Measurements from ENCODE around the gene PDE4C. TPM values are rescaled to one million over a fixed set of nuclear protein-coding genes. Genes with fewer than 3 reads are reported as not detected.

Gene PDE4C
- total and polyA plus RNA-seq, 12 donors = 0.30 to 6.3 (median 1.1) TPM

DNA sequence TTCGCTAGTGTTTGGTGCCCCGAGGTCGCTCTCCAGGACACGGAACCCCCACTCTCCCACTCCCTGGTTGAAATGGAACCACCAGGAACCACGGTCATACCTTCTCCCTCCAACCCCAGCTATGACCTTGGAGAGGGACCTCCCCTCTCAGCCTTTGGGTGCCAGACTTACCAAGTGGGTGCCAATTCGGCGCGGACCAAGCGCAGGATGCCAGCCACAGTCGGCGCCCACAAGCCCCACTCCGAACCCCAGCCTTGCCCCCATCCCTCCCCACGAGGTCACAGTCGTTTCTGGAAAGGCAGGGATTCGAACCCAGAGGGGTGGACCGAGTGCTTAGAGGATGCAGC lies 910 bp downstream of the PDE4C start:
- WGBS, 2 donors = 15 to 16% methylated on average over 16 of the region's 16 CpGs
- Histone ChIP-seq H3K4me3 (peak overlapping the region in 8 of 10 donors; percentile 28 to 65 (median 52)), H3K9me3 (no peaks in the 10 kb centered on the region), H3K4me1 (peaks cover 14 to 41% (median 30%) of the 10 kb centered on the region in 9 donors), H3K27ac (peak overlapping the region; percentile 50 to 84 (median 71)), H3K27me3 (peaks cover 9 to 74% (median 64%) of the 10 kb centered on the region in 7 donors), H3K36me3 (no peaks in the 10 kb centered on the region)
- TF ChIP-seq, protein P1, sequence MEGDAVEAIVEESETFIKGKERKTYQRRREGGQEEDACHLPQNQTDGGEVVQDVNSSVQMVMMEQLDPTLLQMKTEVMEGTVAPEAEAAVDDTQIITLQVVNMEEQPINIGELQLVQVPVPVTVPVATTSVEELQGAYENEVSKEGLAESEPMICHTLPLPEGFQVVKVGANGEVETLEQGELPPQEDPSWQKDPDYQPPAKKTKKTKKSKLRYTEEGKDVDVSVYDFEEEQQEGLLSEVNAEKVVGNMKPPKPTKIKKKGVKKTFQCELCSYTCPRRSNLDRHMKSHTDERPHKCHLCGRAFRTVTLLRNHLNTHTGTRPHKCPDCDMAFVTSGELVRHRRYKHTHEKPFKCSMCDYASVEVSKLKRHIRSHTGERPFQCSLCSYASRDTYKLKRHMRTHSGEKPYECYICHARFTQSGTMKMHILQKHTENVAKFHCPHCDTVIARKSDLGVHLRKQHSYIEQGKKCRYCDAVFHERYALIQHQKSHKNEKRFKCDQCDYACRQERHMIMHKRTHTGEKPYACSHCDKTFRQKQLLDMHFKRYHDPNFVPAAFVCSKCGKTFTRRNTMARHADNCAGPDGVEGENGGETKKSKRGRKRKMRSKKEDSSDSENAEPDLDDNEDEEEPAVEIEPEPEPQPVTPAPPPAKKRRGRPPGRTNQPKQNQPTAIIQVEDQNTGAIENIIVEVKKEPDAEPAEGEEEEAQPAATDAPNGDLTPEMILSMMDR (IDR thresholded peaks at IDR 0.05) = no peak
- DNase-seq (no peak), ATAC-seq (peak in 1 of 8 donors; percentile 7)
- intact Hi-C loops (cut with DNase I) = loop anchor here in 2 of 10 donors (2.0 kb wide), 2 partner anchors 21 to 73 kb away; partner anchors contain the start of genes PIK3R2 (in 1 of the 2) and RAB3A (in 1 of the 2)

DNA sequence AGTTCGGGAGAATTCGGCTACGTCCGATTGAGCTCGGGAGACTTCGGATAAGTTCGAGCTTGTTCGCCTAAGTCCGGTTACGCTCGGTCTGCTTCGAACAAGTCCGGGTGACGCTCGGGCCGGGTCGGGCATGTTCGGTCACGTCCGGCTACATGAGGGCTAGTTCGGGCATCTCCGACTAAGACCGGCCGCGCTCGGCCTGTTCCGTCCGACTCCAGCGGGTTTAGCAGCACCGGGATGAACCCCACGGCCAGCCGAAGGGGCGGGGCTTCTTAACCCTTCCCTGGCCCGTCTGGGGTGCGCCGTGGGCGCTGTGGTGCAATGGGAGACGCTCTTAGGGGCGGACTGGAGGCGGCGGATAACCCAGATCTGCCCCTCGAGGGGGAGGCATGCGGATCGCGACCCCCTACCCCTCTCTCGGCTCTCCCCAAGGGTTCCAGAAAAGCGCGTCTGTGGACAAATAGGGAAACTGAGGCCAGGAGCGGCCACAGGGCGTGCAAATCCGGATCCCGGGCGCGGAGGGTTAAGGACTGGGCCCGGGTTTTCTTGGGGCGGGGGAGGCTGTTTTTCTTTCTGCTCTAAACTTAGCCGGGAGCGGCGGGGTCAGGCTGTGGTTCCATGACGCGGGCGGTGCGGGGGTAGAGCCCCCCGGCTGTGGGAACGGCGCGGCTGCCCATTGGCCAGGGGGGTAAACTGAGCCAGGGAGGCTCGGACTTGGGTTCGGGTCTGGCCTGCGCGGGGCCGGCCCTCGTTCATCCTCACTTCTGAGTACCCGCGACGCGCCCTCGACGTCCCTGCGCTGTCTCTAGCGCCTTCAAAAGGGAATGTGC lies 1.5 kb downstream of the PDE4C start:
- H3K4me1 ChIP-seq = peaks cover 14 to 41% (median 30%) of the 10 kb centered on the region in 9 donors
- peak overlapping the region; percentile 50 to 84 (median 71) for H3K27ac ChIP-seq
- H3K36me3 ChIP-seq = no peaks in the 10 kb centered on the region
- ATAC-seq = peak; percentile 97 to 99 (median 98)
- peak overlapping the region in 9 of 10 donors; percentile 35 to 65 (median 52) for H3K4me3 ChIP-seq
- H3K9me3 ChIP-seq = no peaks in the 10 kb centered on the region
- DNase-seq = peak; percentile 98 to 99
- H3K27me3 ChIP-seq = peaks cover 9 to 70% (median 64%) of the 10 kb centered on the region in 7 donors
- intact Hi-C loops (cut with DNase I) = loop anchor here in 2 of 10 donors (2.0 kb wide), 2 partner anchors 20 to 72 kb away; partner anchors contain the start of genes PIK3R2 (in 1 of the 2) and RAB3A (in 1 of the 2)
- TF ChIP-seq, protein P1 (IDR thresholded peaks at IDR 0.05) = no peak
- WGBS, 2 donors = 2% methylated on average over 81 of the region's 81 CpGs

DNA sequence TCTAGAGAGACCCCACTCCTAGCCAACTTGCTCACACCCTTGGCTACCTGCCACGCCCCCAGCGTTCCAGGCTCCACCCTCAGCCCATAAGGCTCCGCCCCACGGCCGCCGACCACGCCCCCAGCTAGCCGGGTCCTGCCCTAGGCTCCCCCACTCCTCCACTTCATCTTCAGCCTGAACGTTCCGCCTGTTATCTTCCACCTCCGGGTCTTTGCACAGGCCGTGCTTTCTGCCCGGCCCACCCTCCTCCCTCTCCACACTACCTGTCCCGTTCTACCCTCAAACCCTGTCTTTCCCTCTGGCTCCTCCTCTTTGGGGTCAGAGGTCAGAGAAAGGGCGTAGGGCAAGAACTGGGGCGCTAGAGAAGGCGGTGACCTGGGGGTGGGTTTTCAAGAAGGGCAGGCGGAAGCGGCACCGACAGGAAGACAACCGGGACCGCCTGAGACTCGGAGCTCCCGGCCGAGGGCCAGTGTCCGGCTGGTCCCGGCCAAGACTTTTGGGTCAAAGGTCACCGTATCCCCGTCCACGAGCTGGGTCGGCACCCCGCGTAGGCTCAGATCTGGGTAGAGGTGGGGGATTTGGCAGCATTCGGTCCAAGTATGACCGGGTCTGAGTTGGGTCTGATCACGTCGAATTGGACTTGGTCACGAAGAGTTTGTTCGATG lies 2.2 kb downstream of the PDE4C start:
- peak; percentile 51 to 64 for DNase-seq
- intact Hi-C loops (cut with DNase I) = loop anchor here in 2 of 10 donors (2.0 kb wide), 2 partner anchors 19 to 71 kb away; partner anchors contain the start of genes PIK3R2 (in 1 of the 2) and RAB3A (in 1 of the 2)

More for the DNA sequence above, 2.2 kb downstream of the PDE4C start:
- H3K27me3 ChIP-seq = peaks cover 9 to 68% (median 58%) of the 10 kb centered on the region in 7 donors
- peak in 6 of 8 donors; percentile 4 to 39 (median 12) for ATAC-seq
- peak overlapping the region in 8 of 10 donors; percentile 21 to 84 (median 48) for H3K27ac ChIP-seq
- H3K4me1 ChIP-seq = peaks cover 14 to 41% (median 30%) of the 10 kb centered on the region in 9 donors
- H3K4me3 ChIP-seq = peak overlapping the region; percentile 35 to 65 (median 52)
- no peaks in the 10 kb centered on the region for H3K36me3 ChIP-seq
- TF ChIP-seq, protein P1 (IDR thresholded peaks at IDR 0.05) = no peak
- WGBS, 2 donors = 7 to 8% methylated on average over 39 of the region's 39 CpGs
- H3K9me3 ChIP-seq = no peaks in the 10 kb centered on the region
